ENCODE data around the gene SMARCAL1. TPM values are rescaled to one million over a fixed set of nuclear protein-coding genes. Genes with fewer than 3 reads are reported as not detected.

Gene SMARCAL1
- total RNA-seq, 1 donor from 2014 or later: 29.1 TPM

DNA sequence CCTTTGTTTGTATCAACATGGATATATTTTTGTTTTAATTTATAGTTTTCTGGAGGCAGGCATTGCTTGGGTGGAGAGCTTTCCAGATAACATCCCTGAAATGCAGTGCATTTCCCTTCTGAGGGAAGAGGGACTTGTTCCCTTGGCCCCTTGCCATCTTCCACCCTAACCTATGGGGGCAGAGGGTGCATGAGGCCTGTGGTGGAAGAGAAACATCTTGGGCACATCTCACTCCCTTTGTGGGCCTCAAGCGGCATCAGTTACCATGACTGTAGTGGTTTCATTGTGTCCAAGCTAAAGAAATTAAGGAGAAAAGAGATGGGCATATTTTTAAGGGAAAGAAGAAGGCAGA, 81.0 kb downstream of the SMARCAL1 start:
- no peaks in the 10 kb centered on the region for H3K27me3 Mint-ChIP-seq (ENCODE audit: insufficient read depth)
- no peak overlapping the region for H3K4me3 Mint-ChIP-seq
- intact Hi-C loops (cut with micrococcal nuclease): loop anchor here (10.0 kb wide), 2 partner anchors 479 to 1721 kb away; partner anchors contain the start of genes ARPC2 and MREG
- no peak for DNase-seq (ENCODE audit: low spot score)
- H3K36me3 Mint-ChIP-seq (ENCODE audit: low read depth): peaks cover 1% of the 10 kb centered on the region
- H3K9me3 Mint-ChIP-seq: no peaks in the 10 kb centered on the region
- no peak overlapping the region for H3K27ac Mint-ChIP-seq
- peaks cover 22% of the 10 kb centered on the region for H3K4me1 Mint-ChIP-seq (ENCODE audit: low read depth)

DNA sequence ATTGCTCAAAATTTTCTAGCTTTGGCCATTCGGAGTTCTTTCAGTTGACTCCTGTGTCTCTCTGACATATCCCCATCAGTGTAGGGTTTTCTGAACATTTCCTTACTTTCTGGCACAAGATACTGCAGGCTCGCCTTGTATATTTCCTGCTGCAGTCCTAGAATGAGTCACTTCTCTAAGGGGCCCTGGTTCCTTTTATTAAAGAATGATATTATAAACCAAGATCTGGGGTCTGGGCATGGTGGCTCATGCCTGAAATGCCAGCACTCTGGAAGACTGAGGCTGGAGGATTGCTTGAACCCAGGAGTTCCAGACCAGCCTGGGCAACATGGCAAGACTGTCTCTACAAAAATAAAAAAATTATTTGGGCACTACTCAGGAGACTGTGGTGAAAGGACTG, 83.4 kb downstream of the SMARCAL1 start:
- Mint-ChIP-seq H3K36me3 (ENCODE audit: low read depth) (peaks cover 22% of the 10 kb centered on the region), H3K4me3 (no peak overlapping the region), H3K9me3 (no peaks in the 10 kb centered on the region), H3K27me3 (ENCODE audit: insufficient read depth) (no peaks in the 10 kb centered on the region), H3K4me1 (ENCODE audit: low read depth) (peaks cover 37% of the 10 kb centered on the region), H3K27ac (no peak overlapping the region)
- intact Hi-C loops (cut with micrococcal nuclease): loop anchor here (10.0 kb wide), 2 partner anchors 481 to 1719 kb away; partner anchors contain the start of genes ARPC2 and MREG
- DNase-seq (ENCODE audit: low spot score): no peak

DNA sequence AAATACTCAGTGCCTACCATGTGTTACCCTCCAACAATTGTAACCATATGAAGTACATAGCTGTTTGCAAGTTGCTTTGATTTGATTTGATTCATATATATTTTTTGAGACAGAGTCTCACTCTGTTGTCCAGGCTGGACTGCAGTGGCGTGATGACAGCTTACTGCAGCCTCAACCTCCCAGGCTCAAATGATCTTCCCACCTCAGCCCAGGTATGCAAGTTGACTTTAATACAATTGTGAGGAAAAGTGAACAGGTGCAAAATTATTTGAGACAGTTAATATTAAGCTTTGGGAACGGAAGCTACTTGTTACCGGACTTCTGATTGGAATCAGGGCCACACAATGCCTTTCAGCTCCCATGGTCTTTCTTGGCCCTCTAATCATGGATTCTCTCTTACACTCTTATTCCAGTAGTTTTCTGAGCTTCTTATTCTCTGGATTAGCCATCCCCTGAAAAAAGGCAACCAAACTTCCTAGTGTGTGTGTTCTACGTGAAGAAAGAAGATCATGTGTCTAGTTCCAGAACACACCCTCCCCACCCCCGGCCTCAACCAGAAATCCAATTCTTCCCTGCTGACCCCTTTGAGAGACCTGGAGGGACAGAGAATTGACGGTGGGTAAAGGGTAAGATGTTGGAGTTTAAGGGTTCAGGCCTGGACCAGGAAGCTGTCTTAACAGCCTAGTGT, 85.2 kb downstream of the SMARCAL1 start:
- Mint-ChIP-seq H3K27me3 (ENCODE audit: insufficient read depth) (no peaks in the 10 kb centered on the region), H3K9me3 (no peaks in the 10 kb centered on the region), H3K4me3 (peak overlapping the region; percentile 93), H3K36me3 (ENCODE audit: low read depth) (peaks cover 36% of the 10 kb centered on the region), H3K27ac (peak overlapping the region; percentile 86), H3K4me1 (ENCODE audit: low read depth) (peaks cover 50% of the 10 kb centered on the region)
- no peak for DNase-seq (ENCODE audit: low spot score)
- intact Hi-C loops (cut with micrococcal nuclease): loop anchor here (1.0 to 10.0 kb wide), 7 partner anchors 23 to 1717 kb away; partner anchors contain the start of genes ARPC2, MREG, SMARCAL1 and XRCC5

DNA sequence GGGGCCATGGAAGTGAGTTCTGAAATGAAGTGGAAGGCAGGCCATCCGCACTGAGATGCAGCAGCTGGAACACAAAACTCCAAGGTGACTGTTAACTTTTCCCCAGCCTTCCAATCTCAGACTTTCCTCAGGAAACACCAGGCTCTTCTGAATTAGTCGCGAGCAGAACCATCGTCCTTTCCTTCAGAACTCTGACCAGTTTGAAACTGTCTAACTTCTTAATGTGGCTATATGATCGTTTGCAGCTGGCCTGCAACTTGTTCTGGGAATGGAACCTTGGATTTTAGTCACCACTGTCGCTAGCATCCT, 85.7 kb downstream of the SMARCAL1 start:
- H3K27ac Mint-ChIP-seq: peak overlapping the region; percentile 86
- H3K36me3 Mint-ChIP-seq (ENCODE audit: low read depth): peaks cover 41% of the 10 kb centered on the region
- H3K4me1 Mint-ChIP-seq (ENCODE audit: low read depth): peaks cover 55% of the 10 kb centered on the region
- no peaks in the 10 kb centered on the region for H3K9me3 Mint-ChIP-seq
- intact Hi-C loops (cut with micrococcal nuclease): loop anchor here (1.0 to 10.0 kb wide), 7 partner anchors 23 to 1717 kb away; partner anchors contain the start of genes ARPC2, MREG, SMARCAL1 and XRCC5
- H3K27me3 Mint-ChIP-seq (ENCODE audit: insufficient read depth): no peaks in the 10 kb centered on the region
- DNase-seq (ENCODE audit: low spot score): no peak
- H3K4me3 Mint-ChIP-seq: peak overlapping the region; percentile 93

DNA sequence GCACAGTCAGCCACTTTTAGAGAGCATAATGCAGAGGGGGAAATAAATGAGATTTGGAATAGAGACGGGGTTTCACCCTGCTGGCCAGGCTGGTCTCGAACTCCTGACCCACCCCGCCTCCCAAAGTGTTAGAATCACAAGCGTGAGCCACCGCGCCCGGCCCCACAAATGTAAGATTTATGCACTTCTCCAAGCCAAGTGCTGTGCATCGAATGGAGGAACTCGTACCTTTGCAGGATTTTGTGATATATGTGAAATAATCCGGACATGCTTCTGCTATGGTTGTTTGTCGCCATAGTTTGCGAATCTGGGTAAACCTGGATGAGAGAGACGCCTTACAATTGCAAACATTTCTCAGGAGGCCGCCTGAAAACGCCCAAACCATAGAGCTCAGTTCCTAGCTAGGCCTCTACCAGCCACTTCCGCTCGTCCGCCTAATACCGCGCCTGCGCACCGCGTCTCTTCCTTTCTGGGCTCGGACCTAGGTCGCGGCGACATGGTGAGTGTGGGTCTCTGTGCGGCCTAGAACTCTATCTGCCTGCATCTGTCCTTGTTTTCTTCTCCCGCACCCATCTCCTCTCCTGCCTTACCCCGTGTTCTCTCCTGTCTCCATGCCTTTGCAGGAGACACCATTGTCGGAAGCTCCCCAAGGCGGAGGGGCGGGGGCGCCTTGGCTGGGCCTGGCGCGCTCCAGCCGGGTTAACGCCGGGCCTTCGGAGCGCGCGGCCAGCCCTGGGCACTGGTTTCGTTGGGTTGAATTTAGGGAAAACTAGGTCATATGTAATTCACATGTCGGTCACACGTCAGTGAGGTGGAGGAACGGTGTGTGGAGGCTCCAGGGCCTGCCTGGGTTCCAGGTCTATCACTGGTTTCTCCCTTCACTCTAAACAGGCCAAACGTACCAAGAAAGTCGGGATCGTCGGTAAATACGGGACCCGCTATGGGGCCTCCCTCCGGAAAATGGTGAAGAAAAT, 86.4 kb downstream of the SMARCAL1 start, which contains the start of gene RPL37A:
RPL37A (plus strand) TSS at position 466 of the 974 bp plus-strand sequence; CDS start at position 497, 31 bp downstream.
- Mint-ChIP-seq H3K36me3 (ENCODE audit: low read depth) (peaks cover 42% of the 10 kb centered on the region), H3K27ac (peak within 1 kb of the TSS; percentile 86), H3K9me3 (no peaks in the 10 kb centered on the region), H3K4me3 (peak within 1 kb of the TSS; percentile 93), H3K27me3 (ENCODE audit: insufficient read depth) (no peaks in the 10 kb centered on the region), H3K4me1 (ENCODE audit: low read depth) (peaks cover 57% of the 10 kb centered on the region)
- DNase-seq (ENCODE audit: low spot score): peak; percentile 87
- intact Hi-C loops (cut with micrococcal nuclease): loop anchor here (1.0 to 10.0 kb wide), 7 partner anchors 24 to 1716 kb away; partner anchors contain the start of genes ARPC2, MREG, SMARCAL1 and XRCC5

DNA sequence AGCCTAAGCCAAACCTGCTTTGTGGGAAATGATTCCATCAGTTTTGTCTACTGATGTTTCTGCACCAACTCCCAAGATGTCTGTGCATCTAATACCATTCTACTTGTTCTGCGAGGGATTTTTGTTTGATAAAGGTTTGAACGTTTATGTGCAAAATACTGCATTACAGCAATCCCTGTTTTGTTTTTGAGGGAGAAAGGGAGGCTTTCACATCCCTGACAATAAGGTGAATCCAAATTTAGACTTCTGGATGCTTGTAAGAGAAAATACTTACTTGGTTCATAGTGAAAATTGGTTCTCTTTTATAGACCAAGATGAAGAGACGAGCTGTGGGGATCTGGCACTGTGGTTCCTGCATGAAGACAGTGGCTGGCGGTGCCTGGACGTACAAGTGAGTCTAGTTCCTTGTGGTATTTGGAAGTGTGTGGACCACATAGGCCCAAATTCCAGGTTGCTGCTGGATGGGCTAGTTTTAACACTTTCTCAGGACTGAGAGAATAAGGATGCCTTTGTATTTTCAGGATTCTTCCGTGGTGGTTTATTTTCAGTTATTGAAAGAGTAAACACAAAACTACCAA, 87.4 kb downstream of the SMARCAL1 start:
- H3K4me3 Mint-ChIP-seq: peak overlapping the region; percentile 93
- no peaks in the 10 kb centered on the region for H3K27me3 Mint-ChIP-seq (ENCODE audit: insufficient read depth)
- intact Hi-C loops (cut with micrococcal nuclease): loop anchor here (2.0 to 10.0 kb wide), 4 partner anchors 25 to 1715 kb away; partner anchors contain the start of genes ARPC2 and MREG
- DNase-seq (ENCODE audit: low spot score): no peak
- no peaks in the 10 kb centered on the region for H3K9me3 Mint-ChIP-seq
- peaks cover 50% of the 10 kb centered on the region for H3K36me3 Mint-ChIP-seq (ENCODE audit: low read depth)
- H3K4me1 Mint-ChIP-seq (ENCODE audit: low read depth): peaks cover 65% of the 10 kb centered on the region
- peak overlapping the region; percentile 86 for H3K27ac Mint-ChIP-seq

DNA sequence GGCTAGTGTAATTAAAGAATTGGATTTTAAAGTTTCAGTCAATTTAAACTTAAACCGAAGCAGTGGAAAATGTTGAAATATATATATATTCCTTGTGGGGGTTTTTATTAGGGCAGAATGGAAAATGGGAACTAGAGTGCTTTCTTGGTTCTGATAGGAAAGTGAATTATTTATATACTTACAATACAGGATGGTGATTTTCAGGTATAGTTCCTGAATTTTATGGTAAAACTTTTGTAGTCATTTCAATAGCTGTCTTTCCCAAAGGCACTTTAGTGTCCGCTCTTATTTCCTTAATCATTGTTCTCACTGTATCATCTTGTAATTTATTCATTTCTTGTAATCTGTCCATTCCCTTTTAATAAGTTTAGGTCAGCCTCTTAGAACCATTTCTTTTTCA, 88.3 kb downstream of the SMARCAL1 start:
- peaks cover 56% of the 10 kb centered on the region for H3K36me3 Mint-ChIP-seq (ENCODE audit: low read depth)
- DNase-seq (ENCODE audit: low spot score): no peak
- H3K27me3 Mint-ChIP-seq (ENCODE audit: insufficient read depth): no peaks in the 10 kb centered on the region
- peak overlapping the region; percentile 93 for H3K4me3 Mint-ChIP-seq
- H3K9me3 Mint-ChIP-seq: no peaks in the 10 kb centered on the region
- intact Hi-C loops (cut with micrococcal nuclease): no loop called here
- H3K27ac Mint-ChIP-seq: peak overlapping the region; percentile 86
- peaks cover 68% of the 10 kb centered on the region for H3K4me1 Mint-ChIP-seq (ENCODE audit: low read depth)

DNA sequence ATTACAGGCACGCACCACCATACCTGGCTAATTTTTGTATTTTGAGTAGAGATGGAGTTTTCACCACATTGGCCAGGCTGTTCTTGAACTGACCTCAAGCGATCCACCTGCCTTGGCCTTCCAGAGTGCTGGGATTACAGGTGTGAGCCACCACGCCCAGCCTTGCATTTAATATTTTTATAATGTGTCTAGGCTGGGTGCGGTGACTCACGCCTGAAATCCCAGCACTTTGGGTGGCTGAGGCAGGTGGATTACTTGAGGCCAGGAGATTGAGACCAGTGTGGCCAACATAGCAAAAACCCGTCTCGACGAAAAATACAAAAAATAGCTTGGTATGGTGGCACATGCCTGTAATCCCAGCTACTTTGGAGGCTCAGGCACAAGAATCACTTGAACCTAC, 89.6 kb downstream of the SMARCAL1 start:
- peaks cover 65% of the 10 kb centered on the region for H3K36me3 Mint-ChIP-seq (ENCODE audit: low read depth)
- peak overlapping the region; percentile 5 for H3K27ac Mint-ChIP-seq
- intact Hi-C loops (cut with micrococcal nuclease): no loop called here
- H3K4me1 Mint-ChIP-seq (ENCODE audit: low read depth): peaks cover 70% of the 10 kb centered on the region
- DNase-seq (ENCODE audit: low spot score): no peak
- peak overlapping the region; percentile 93 for H3K4me3 Mint-ChIP-seq
- H3K9me3 Mint-ChIP-seq: no peaks in the 10 kb centered on the region
- H3K27me3 Mint-ChIP-seq (ENCODE audit: insufficient read depth): no peaks in the 10 kb centered on the region

DNA sequence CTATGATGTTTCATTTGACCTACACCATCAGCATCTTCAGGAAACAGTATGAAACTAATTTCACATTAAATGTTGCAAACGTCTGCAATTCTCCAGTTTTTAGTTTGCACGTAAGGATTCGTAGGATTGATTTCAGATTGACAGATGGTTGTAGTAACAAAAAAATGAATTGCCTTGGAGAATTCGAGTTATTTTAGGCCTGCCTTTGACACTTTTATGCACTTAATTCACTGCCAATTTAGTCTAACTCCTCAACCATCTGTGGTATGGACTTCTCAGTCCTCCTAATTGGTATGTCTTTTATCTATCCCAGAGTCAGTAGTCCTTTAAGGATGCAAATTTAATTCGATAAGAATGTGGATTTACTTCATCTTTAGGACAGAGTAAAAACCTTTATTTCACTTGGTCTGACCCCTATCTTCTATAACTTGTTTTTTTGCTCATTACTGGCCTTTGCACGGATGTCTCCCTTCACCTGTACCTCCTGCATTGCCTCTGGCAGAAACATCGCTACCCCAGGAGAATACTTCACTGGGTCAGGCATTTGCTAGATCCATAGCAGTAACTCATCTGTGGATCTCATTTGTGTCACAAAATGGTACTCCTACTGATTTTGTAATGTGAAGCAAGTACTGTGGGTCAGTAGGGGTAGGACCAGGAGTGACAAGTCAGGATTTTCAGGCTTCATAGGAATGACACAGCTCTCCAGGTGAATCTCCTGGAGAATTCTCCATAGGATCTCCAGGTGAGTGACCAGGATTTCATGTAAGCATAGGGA, 90.3 kb downstream of the SMARCAL1 start:
- Mint-ChIP-seq H3K4me1 (ENCODE audit: low read depth) (peaks cover 65% of the 10 kb centered on the region), H3K4me3 (peak overlapping the region; percentile 50), H3K36me3 (ENCODE audit: low read depth) (peaks cover 67% of the 10 kb centered on the region), H3K9me3 (no peaks in the 10 kb centered on the region), H3K27ac (peak overlapping the region; percentile 5), H3K27me3 (ENCODE audit: insufficient read depth) (no peaks in the 10 kb centered on the region)
- intact Hi-C loops (cut with micrococcal nuclease): no loop called here
- no peak for DNase-seq (ENCODE audit: low spot score)

DNA sequence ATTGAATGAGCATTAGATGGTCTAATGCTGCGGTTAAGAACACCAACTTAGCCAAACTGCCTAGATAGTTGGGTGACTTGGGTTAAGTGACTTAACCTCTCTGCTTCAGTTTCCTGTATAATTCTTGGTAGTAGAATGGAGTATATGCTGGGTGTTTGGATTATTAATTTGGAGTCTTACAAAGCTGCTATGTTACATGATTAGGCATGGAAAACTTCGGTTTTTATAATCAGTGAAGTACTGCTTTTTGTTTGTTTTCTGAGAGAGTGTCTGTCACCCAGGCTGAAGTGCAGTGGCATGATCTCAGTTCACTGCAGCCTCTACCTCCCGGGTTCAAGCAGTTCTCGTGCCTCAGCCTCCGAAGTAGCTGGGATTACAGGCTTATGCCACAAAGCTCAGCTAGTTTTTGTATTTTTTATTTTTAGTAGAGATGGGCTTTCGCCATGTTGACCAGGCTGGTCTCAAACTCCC, 90.9 kb downstream of the SMARCAL1 start:
- Mint-ChIP-seq H3K4me3 (peak overlapping the region; percentile 50), H3K36me3 (ENCODE audit: low read depth) (peaks cover 70% of the 10 kb centered on the region), H3K9me3 (no peaks in the 10 kb centered on the region), H3K4me1 (ENCODE audit: low read depth) (peaks cover 59% of the 10 kb centered on the region), H3K27me3 (ENCODE audit: insufficient read depth) (no peaks in the 10 kb centered on the region), H3K27ac (no peak overlapping the region)
- no peak for DNase-seq (ENCODE audit: low spot score)
- intact Hi-C loops (cut with micrococcal nuclease): no loop called here

DNA sequence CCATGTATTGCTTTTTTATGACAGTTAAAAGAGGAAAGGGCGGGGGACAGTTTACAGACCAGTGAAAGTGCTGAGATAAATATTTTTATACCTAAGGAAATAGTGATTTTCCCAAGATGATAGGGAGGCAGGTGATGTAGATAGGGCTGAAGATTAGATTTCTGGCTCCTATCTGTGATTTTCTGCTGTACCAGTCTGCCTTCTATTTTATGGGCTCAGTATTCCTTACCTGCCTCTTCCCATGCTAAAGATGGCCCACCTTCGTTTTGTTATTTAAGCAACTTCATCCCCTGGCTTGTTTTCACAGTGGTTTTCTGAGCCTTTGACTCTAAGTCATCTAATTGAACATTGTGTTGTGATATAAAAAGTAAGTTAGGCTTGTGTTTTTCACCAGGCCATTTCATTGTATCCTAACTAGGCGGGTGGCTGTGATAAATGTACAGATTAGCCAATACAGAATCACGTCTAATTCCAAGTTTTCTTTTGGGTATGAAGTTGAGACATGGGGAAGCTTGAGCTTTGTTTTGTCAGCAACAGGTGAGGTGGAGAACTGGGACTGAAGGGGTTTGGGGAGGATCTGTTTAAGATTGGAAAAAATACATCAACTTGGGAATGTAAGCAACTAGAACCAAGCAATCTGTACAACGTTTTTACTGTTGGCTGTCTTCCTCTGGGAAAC, 91.6 kb downstream of the SMARCAL1 start:
- Mint-ChIP-seq H3K4me3 (no peak overlapping the region), H3K27me3 (ENCODE audit: insufficient read depth) (no peaks in the 10 kb centered on the region), H3K36me3 (ENCODE audit: low read depth) (peaks cover 70% of the 10 kb centered on the region), H3K27ac (peak overlapping the region; percentile 36), H3K9me3 (no peaks in the 10 kb centered on the region), H3K4me1 (ENCODE audit: low read depth) (peaks cover 56% of the 10 kb centered on the region)
- DNase-seq (ENCODE audit: low spot score): no peak
- intact Hi-C loops (cut with micrococcal nuclease): no loop called here
